ENCODE results near the gene SNAPC2. TPM values are rescaled to one million over a fixed set of nuclear protein-coding genes. Genes with fewer than 3 reads are reported as not detected.

Gene SNAPC2
- total RNA-seq, 1 donor, result 18.5 TPM

GRCh38 chr19:7915250-7916102 is 4.7 kb upstream of the SNAPC2 start:
- H3K4me2 ChIP-seq (ENCODE audit: insufficient read depth, low read length), result peak overlapping the region; percentile 61

GRCh38 chr19:7916103-7916954 is 3.8 kb upstream of the SNAPC2 start:
- Histone ChIP-seq H3K27me3 (ENCODE audit: insufficient read depth, low read length) (peaks cover 26% of the 10 kb centered on the region), H3K4me2 (ENCODE audit: insufficient read depth, low read length) (peak overlapping the region; percentile 61), H3K9me3 (ENCODE audit: low read depth, low read length) (no peaks in the 10 kb centered on the region), H3K79me2 (ENCODE audit: insufficient read depth, low read length) (no peaks in the 10 kb centered on the region), H2AFZ (ENCODE audit: low read length) (no peak overlapping the region), H3K36me3 (ENCODE audit: insufficient read depth, low read length) (peaks cover 7% of the 10 kb centered on the region), H3K27ac (ENCODE audit: low read depth, low read length) (no peak overlapping the region), H3K4me3 (ENCODE audit: insufficient read depth, low read length) (peak overlapping the region; percentile 63), H4K20me1 (ENCODE audit: insufficient read depth, low read length) (no peaks in the 10 kb centered on the region), H3K4me1 (ENCODE audit: insufficient read depth, low read length) (peaks cover 15% of the 10 kb centered on the region)
- peak; percentile 92 for DNase-seq (ENCODE audit: insufficient read length, low spot score, missing footprints)
- no peak for TF ChIP-seq CTCF (IDR thresholded peaks at IDR 0.05; ENCODE audit: extremely low read depth, low read depth, low read length)

More at GRCh38 chr19:7915250-7916102, 4.7 kb upstream of the SNAPC2 start:
- Histone ChIP-seq H3K4me1 (ENCODE audit: insufficient read depth, low read length) (peaks cover 11% of the 10 kb centered on the region), H3K9me3 (ENCODE audit: low read depth, low read length) (no peaks in the 10 kb centered on the region), H3K79me2 (ENCODE audit: insufficient read depth, low read length) (no peaks in the 10 kb centered on the region), H3K27ac (ENCODE audit: low read depth, low read length) (no peak overlapping the region), H3K4me3 (ENCODE audit: insufficient read depth, low read length) (peak overlapping the region; percentile 63), H4K20me1 (ENCODE audit: insufficient read depth, low read length) (peaks cover under 1% of the 10 kb centered on the region), H2AFZ (ENCODE audit: low read length) (no peak overlapping the region), H3K36me3 (ENCODE audit: insufficient read depth, low read length) (peaks cover 11% of the 10 kb centered on the region), H3K27me3 (ENCODE audit: insufficient read depth, low read length) (peaks cover 26% of the 10 kb centered on the region)
- DNase-seq (ENCODE audit: insufficient read length, low spot score, missing footprints), result peak; percentile 87
- TF ChIP-seq CTCF (IDR thresholded peaks at IDR 0.05; ENCODE audit: extremely low read depth, low read depth, low read length), result no peak

DNA sequence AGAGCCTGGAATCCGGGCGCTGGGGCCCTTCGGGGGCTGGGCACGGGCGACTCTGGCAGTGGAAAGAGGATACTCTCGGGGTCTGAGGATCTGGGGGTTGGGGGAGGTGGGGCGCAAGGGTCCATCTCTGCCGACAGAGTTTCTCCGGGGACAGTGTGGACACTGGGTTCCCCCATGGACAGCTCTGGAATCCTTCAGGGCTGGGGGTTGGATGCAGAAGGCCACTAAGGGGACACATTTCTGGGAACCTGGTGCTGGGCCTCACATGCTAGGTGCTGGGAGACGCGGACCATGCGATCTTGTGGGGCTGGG is 3.2 kb upstream of the SNAPC2 start:
- H3K36me3 ChIP-seq (ENCODE audit: insufficient read depth, low read length), result peaks cover 7% of the 10 kb centered on the region

More for the DNA sequence above, 3.2 kb upstream of the SNAPC2 start:
- no peak for DNase-seq (ENCODE audit: insufficient read length, low spot score, missing footprints)
- Histone ChIP-seq H3K9me3 (ENCODE audit: low read depth, low read length) (no peaks in the 10 kb centered on the region), H3K4me2 (ENCODE audit: insufficient read depth, low read length) (peak overlapping the region; percentile 77), H4K20me1 (ENCODE audit: insufficient read depth, low read length) (peaks cover 4% of the 10 kb centered on the region), H2AFZ (ENCODE audit: low read length) (peak overlapping the region; percentile 15), H3K4me3 (ENCODE audit: insufficient read depth, low read length) (peak overlapping the region; percentile 63), H3K27me3 (ENCODE audit: insufficient read depth, low read length) (peaks cover 26% of the 10 kb centered on the region), H3K27ac (ENCODE audit: low read depth, low read length) (no peak overlapping the region), H3K4me1 (ENCODE audit: insufficient read depth, low read length) (peaks cover 21% of the 10 kb centered on the region), H3K79me2 (ENCODE audit: insufficient read depth, low read length) (peaks cover 5% of the 10 kb centered on the region)
- no peak for TF ChIP-seq CTCF (IDR thresholded peaks at IDR 0.05; ENCODE audit: extremely low read depth, low read depth, low read length)
